ENCODE data around the gene NCK2.

Gene NCK2

DNA sequence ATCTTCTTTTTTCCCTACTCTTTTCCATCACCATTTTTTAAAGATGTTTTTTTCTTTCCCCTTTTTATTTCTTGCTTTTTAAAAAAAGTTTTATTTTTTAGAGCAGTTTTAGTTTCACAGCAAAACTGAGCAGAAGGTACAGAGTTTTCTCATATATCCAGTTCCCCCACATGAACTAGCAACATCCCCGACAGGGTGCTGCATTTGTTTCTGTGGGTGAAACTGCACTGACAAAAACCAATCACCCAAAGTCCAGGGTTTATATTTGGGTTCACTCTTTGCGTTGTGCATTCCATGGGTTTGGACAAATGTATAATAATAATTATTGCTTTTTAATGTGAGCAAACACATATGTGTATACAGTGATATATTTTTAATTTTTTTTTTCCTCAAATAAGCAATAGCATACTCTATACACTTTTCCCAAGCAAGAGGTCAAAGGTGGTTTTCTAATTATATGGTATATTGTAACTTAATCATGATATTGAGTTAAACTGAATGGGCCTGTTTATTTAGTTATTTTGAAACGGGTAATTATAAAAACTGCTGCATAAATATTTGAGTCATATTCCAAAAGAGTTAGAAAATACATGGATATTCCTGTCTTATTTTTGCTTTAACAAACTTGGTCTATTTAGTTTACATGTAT lies 50.3 kb downstream of the NCK2 start:
- FAIRE-seq, result no peak

DNA sequence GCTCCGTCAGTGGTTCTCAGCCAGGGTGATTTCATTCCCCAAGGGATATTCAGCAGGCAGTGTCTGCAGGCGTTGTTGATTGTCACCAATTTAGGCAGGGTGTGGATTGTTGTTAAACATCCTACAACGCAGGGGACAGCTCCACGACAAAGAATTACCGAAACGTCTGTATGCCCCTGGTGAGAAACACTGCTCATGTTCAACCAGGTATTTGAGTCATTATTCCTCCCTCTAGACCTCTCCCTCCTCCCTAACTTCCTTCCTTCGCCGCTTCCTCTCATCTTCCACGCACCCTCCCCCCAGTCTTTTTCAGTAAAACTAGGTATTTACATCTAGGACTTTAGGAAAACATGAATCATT lies 50.8 kb downstream of the NCK2 start:
- no peak for FAIRE-seq

DNA sequence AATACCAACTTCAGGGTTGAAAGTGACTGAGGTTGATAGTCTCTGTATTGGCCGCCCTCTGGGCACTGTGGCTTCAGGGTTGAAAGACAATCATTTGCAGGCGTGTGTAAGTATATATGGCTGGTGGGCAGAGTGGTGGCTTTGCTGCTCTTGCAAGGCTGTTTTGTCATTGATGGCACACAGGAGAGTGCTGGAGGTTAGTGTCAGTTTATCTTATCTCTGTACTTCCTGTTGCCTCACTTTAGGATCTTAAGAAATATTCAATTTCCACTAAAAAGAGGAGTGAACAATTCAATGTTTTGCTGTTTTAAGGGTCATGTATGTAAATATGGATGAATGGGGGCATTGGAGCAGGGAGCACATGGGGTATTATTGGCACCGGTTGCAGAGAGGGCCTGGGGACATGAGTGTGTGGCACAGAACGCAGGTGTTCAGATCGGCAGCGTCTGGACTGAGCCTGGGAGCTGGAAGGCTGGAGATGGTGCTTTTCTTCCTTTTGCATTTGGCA lies 51.5 kb downstream of the NCK2 start:
- FAIRE-seq, result no peak

- FAIRE-seq, result no peak
These were observed 52.1 kb downstream of the NCK2 start for GRCh38 chr2:105796791-105797190.

- no peak for FAIRE-seq
These were observed 52.6 kb downstream of the NCK2 start for GRCh38 chr2:105797298-105797819.

DNA sequence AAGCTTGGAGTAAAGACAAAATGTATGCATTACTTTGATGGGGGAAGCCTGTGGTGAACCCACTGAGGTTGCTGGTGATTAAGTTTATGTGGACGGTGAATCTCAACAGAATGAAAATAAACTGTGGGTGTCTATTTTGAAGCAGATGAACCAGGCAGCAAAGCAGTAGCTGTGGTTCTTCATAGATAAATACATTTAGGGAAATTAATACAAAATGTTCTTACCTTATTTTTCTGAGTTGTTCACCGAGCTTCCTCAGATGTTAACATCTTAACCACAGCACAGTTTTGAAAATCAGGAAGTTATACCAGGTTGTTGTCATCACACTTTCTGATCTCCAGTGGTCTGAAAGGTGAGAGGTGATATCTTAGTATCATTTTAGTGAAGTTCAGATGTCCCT lies 53.9 kb downstream of the NCK2 start:
- FAIRE-seq, result no peak

GRCh38 chr2:105800036-105800713 lies 55.5 kb downstream of the NCK2 start:
- FAIRE-seq, result no peak

- no peak for FAIRE-seq
These were observed 56.4 kb downstream of the NCK2 start for GRCh38 chr2:105800953-105801635.

- FAIRE-seq, result no peak
These were observed 57.2 kb downstream of the NCK2 start for GRCh38 chr2:105801961-105802360.

- FAIRE-seq, result no peak
These were observed 57.9 kb downstream of the NCK2 start for GRCh38 chr2:105802587-105802986.

DNA sequence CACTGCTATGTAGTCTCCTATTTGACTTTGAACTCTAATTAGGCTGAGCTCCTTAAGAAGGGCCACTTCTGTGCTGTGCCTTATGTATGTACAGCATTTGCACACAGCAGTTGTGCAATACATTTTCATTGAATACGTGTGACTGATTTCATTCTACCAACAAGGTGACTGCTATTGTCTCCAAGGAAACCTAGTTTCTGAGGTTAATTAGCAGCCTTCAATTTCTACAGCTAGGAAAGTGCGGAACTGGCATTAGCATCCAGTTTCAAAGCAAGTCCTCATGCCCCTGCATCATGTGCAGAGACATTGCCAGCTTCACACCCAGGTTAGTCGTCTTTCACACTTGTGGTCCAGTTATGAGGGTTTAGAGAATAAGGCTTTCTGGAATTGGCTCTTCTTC lies 58.6 kb downstream of the NCK2 start:
- no peak for FAIRE-seq

DNA sequence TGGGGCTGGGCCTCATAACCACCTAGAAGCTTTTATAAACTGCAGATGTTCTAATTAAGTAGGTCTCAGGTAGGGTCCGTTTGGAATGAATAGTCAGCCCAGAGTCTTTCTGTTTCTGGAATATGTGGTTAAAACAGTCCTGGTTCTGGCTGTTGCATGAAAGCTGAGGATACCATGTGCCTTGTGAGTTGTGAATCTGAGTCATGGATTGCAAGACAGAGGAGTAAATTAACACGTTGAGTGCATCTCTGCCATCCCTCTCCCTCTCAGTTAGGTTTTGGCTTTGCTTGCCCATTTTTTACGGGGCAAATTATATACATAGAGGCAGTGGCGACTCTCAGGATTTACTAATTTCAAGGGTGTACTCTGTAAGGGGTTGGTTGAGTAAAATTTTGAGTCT lies 59.1 kb downstream of the NCK2 start:
- FAIRE-seq, result no peak

DNA sequence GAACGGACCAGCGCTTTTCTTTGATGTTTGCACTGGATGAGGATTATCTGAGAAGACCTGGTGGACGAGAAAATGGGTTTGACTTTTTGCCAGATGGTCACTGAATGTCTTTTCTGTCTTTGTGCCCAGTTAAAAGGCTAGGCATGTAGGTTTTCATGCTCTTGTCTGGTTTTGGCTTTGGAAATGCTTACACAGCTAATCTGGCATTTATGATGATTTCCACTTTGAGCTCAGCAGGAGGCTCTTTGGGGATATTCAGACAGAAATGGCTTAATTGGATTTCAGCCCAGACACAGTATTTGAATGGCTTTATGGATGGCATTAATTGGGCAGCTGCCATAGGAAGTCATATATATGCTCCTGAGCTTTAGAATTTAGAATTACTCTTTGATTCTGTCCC lies 59.6 kb downstream of the NCK2 start:
- FAIRE-seq, result no peak

DNA sequence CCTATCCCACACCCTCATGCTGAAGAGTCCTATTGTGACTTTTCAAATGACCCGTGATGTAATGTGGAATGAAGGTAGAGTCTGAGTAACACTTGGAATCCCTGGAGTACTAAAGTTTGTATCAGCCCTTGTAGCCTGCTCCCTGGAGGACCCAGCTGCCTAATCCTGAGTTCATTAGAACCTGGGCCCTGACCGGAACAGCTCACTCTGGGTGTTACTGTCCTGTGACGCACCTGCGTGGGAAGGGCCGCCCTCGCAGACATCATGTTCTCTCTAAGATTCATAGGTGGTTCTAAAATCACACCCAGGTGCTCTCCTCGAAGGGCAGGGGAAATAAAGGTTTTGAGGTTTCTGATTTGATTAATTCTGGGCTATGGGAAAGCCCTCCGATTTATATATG lies 62.3 kb downstream of the NCK2 start:
- FAIRE-seq, result no peak

- FAIRE-seq, result no peak
These were observed 63.8 kb downstream of the NCK2 start for GRCh38 chr2:105808423-105809096.

GRCh38 chr2:105809097-105809473 lies 64.4 kb downstream of the NCK2 start:
- FAIRE-seq, result no peak

DNA sequence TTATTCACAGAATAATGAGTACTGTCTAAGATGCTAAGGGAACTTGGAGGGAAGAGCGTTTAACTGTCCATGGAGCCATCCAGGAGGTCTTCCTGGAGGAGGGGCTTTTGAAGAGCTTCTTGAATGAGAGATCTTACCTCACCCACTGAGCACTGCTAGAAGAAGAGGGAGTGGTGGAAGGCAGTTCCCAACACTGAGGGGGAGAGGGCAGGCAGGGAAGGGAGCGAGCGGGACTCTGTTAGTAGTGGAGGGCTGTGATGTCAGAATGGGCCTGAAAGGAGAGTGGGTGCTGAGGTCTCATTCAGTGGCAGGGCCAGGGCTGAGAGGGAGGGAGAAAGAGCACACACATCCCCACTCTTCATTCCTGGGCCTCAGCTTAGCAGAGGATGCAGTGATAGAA lies 65.0 kb downstream of the NCK2 start:
- FAIRE-seq, result no peak

DNA sequence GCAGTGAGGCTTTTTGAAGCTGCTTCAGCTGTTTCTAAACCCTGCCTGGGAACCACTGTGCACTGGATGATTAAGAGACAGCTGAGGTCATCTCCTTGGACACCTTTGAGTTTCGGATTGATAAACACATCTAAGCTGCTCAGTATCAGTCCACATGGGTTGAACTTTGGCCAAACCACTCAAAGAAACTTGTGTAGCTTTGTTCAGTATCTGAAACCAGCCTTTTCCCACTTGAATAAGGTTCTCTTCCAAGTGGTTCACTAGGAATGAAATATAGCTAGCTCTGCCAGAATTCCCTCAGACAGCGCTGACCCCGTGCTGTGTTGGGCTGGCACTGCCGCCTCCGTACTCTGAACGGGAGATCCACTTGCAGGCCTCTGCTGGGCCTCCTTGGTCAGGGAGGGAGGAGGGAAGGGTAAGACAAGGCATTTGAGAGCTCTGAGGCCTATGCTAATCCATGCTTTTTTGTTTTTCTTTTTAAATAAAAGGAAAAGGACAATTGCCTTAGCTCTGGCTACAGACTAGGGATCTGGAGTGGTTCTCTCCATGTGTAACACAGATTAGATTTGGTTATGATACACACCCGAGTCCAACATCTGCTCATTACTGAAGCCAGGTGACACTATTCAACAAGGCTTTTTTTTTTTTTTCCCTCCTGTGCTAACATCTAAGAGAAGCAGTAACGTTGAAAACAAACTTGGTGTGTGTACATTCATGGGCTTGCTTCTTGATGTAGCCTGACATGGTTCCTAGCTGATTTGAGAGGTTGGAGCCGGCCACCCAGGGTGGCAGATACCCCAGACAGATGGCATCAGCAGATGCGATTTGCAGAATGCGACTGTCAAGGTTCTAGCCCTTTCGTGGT lies 67.7 kb downstream of the NCK2 start:
- no peak for FAIRE-seq

DNA sequence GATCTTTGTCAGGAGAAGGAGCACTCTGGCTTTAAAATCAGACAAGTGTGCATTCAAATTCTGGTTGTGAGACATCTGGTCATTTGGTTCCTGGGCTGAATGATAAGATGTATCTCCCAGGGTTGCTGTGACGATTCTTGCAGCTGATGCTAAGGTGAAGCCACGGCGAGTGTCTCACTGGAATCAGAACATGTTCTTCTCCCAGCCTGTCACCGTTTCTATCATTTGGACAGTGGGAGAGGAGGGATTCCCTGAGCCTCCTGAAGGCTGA lies 68.3 kb downstream of the NCK2 start:
- no peak for FAIRE-seq

DNA sequence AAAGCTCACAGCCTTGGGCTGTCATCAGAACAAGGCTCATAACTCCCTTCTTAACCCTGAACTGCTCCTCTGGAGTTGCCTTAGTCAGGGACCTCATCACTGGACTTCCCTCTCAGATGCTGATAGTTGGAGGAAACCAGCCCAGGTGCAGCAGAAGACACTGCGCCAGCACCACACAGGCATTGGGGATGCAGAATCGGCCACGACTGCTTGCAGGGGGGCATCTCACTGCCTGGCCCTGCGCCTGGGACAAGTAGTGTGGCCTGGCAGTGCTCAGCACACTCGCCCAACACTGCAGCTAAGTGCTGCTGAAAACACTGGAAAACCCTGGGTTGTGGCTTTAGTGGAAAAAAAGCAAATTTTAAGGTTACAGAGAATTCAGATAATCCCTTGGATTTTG lies 68.7 kb downstream of the NCK2 start:
- no peak for FAIRE-seq

DNA sequence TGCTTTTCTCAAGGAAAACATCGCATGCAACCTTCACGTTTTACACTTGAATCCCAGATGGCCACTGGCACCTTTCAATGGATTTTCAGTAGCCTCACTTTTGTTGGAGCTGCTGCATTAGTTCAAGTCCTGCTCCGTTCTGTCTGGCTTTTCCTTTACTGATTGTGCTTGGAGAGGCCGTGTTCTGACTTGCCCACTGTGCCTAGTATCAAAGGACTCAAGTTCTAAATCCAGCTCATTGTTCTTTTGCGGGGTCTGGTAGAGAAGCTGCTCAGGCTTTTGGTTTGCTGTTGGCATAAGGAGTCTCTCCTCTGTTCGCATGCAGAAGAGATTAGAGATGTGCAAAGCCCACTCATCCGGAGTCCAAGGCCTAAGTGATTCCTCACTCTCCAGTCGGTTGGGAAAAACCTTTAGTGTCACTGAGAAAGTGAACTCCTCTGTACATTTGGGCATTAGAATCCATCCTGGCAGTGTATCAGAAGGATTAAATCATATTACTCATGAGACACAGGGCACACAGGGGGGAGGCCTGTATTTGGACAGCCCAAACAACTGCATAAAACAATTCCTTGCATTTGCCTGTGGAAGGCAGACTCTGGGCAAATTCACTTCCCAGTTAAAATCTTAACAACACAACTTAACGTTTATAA lies 69.7 kb downstream of the NCK2 start:
- no peak for FAIRE-seq

- FAIRE-seq, result no peak
These were observed 70.7 kb downstream of the NCK2 start for GRCh38 chr2:105815401-105815800.

All from colon (tissue), 2 donors.